BLaER1 (cell line): ENCODE results near the gene NFATC4.

Experiments used
- H3K27ac ChIP-seq: shearing (Covaris generic); formaldehyde crosslinking; 2 replicates; pipeline ENCODE4 v1.8.1; 2022
- H3K27me3 ChIP-seq: shearing (Covaris generic); formaldehyde crosslinking; 2 replicates; pipeline ENCODE4 v1.8.1; 2022
- H3K36me3 ChIP-seq: shearing (Covaris generic); formaldehyde crosslinking; 2 replicates; pipeline ENCODE4 v1.8.1; 2022
- H3K4me1 ChIP-seq: shearing (Covaris generic); formaldehyde crosslinking; 2 replicates; pipeline ENCODE4 v1.8.1; 2022
- H3K4me2 ChIP-seq: shearing (Covaris generic); formaldehyde crosslinking; 2 replicates; pipeline ENCODE4 v1.8.1; 2022
- H3K4me3 ChIP-seq: shearing (Covaris generic); formaldehyde crosslinking; 2 replicates; pipeline ENCODE4 v1.8.1; 2022
- H3K9ac ChIP-seq: shearing (Covaris generic); formaldehyde crosslinking; 2 replicates; pipeline ENCODE4 v1.8.1; 2022
- H3K9me3 ChIP-seq: shearing (Covaris generic); formaldehyde crosslinking; 2 replicates; pipeline ENCODE4 v1.8.1; 2022
- H4K20me1 ChIP-seq: shearing (Covaris generic); formaldehyde crosslinking; 2 replicates; pipeline ENCODE4 v1.8.1; 2022
- Cebpa-rat ChIP-seq: shearing (Covaris generic); IDR thresholded peaks from 2 replicates; pipeline ENCODE4 v1.8.1; 2022

NFATC4 gene

DNA sequence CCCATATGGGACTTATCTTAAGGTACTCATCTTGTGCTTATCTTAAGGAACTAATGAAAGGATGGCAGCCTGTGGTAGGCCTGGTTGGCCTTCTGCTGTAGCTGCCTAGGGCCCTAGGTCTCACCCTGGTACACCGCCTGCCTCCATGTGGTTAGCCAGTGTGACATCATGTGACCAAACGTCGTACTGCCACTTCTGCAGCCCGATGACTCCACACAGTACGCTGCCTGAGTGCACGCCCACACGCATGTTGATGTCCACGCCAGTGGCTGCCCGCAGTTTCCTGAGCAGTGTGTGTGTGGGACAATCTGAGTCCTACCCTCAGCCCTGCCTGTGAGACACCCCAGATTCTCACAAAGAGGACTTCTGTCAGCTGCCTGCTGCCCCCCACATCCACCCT is 38.2 kb upstream of the NFATC4 start:
- Histone ChIP-seq H3K9me3 (no peaks in the 10 kb centered on the region), H3K4me1 (peaks cover 84% of the 10 kb centered on the region), H3K27me3 (peaks cover 27% of the 10 kb centered on the region), H3K9ac (no peak overlapping the region), H3K4me3 (no peak overlapping the region), H3K4me2 (peak overlapping the region; percentile 60; the same call in 1 of the 2 replicates), H4K20me1 (peaks cover 24% of the 10 kb centered on the region), H3K27ac (no peak overlapping the region), H3K36me3 (no peaks in the 10 kb centered on the region)
- no peak for TF ChIP-seq Cebpa-rat

DNA sequence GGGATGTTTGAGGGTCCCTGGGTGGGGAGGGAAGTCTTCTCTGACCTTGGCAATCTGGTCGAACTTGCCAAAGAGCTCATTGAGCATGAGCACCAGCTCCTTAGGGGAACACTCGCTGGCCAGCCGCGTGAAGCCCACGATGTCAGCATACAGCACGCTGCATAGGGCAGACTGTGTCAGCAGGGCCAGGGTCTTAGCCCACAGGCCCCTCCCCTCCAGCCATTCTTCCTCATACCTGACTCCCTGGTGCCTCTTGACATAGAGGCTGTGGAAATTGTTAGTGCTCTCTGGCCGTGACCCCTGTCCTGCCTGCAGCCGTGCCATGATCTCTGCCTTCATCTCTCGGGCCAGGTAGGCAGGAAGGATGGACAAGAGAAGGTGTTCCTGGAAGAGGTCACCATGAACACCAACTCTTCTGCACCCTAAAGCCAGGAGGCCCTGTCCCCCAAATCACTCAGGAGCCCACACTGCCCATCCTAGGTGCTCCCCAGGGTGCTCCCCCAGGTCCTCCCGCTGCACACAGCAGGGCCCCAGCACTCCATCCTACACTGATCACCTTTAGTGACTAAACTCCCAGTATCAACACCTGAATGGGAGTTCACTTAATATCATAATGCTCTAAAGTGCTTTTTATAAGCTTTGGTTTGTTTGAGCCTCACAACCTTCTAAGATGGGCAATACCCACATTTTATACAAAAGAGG is 36.9 kb upstream of the NFATC4 start:
- no peak overlapping the region for H3K4me3 ChIP-seq
- peaks cover 41% of the 10 kb centered on the region for H3K27me3 ChIP-seq
- H3K36me3 ChIP-seq, result no peaks in the 10 kb centered on the region
- H3K4me2 ChIP-seq, result peak overlapping the region; percentile 94
- no peak overlapping the region for H3K27ac ChIP-seq
- H3K4me1 ChIP-seq, result peaks cover 84% of the 10 kb centered on the region
- H3K9me3 ChIP-seq, result no peaks in the 10 kb centered on the region
- TF ChIP-seq Cebpa-rat, result no peak
- H4K20me1 ChIP-seq, result peaks cover 35% of the 10 kb centered on the region
- H3K9ac ChIP-seq, result no peak overlapping the region

DNA sequence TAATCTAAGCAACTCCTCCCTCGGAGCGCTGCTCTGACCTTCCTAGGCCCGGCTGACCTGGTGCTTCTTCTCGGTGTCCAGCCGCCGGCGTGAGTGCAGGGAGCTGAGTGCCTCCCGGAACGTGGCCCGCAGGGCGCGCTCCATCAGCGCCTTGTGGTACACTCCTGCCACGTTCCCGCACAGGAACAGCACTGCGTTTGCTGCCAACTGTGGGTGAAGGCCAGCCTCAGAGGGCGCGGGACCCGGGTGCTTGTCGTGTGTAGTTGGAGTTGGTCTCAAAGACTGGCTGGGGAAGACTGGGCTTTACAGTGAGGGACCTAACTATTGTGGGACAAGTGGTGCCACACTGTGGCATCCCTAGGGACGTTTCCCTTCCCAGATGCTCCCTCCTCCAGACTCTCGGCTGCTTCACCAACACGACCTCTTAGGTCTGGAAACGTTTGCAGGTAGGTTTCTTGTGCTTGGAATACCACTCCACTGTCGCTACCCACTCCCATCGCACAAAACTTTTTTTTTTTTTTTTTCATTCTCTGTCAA is 36.2 kb upstream of the NFATC4 start:
- Histone ChIP-seq H3K4me3 (peak overlapping the region; percentile 58; the same call in 1 of the 2 replicates), H4K20me1 (peaks cover 35% of the 10 kb centered on the region), H3K4me2 (peak overlapping the region; percentile 94), H3K27ac (no peak overlapping the region), H3K9ac (no peak overlapping the region), H3K27me3 (peaks cover 47% of the 10 kb centered on the region), H3K4me1 (peaks cover 80% of the 10 kb centered on the region), H3K9me3 (no peaks in the 10 kb centered on the region), H3K36me3 (peaks cover 2% of the 10 kb centered on the region; the same call in 1 of the 2 replicates)
- no peak for TF ChIP-seq Cebpa-rat

DNA sequence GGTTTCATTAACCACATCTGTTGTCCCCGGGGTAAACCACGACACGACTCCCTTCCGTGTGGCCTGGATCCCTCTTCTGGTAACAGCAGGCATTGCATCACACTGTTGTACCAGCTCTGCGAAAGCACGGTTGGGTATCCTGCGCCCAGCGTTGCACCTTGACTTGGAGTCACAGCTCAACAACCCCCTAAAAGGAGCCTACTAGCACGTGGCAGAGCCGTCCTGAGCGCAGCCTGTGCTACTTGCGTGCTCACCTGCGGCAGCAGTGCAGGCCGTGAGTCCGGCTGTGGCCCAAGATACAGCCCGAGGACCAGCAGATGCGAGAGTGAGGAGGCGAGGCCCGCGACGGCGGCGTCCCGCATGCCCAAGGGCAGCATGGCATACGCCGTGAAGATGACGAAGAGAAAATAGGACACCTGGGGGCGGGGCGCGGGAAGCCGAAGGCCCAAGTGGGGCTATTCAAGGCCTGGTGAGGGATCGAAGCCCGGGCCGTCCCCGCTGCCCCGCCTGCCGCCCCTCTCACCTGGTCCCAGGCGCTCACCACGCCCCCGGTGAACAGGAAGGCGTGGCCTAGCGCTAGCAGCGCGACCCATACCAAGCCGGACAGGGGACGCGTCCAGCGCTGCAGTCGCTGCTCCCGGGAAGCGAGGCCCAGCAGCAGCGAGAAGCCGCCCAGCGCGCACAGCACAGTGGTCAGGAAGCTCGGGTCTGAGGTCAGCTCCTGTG is 35.6 kb upstream of the NFATC4 start:
- H3K4me1 ChIP-seq, result peaks cover 73% of the 10 kb centered on the region
- peak overlapping the region; percentile 58 for H3K4me3 ChIP-seq
- H3K9ac ChIP-seq, result no peak overlapping the region
- H3K36me3 ChIP-seq, result peaks cover 9% of the 10 kb centered on the region; the same call in 1 of the 2 replicates
- H4K20me1 ChIP-seq, result peaks cover 35% of the 10 kb centered on the region
- H3K4me2 ChIP-seq, result peak overlapping the region; percentile 94
- peak; percentile 88 for TF ChIP-seq Cebpa-rat
- H3K9me3 ChIP-seq, result no peaks in the 10 kb centered on the region
- H3K27ac ChIP-seq, result no peak overlapping the region
- peaks cover 54% of the 10 kb centered on the region for H3K27me3 ChIP-seq

DNA sequence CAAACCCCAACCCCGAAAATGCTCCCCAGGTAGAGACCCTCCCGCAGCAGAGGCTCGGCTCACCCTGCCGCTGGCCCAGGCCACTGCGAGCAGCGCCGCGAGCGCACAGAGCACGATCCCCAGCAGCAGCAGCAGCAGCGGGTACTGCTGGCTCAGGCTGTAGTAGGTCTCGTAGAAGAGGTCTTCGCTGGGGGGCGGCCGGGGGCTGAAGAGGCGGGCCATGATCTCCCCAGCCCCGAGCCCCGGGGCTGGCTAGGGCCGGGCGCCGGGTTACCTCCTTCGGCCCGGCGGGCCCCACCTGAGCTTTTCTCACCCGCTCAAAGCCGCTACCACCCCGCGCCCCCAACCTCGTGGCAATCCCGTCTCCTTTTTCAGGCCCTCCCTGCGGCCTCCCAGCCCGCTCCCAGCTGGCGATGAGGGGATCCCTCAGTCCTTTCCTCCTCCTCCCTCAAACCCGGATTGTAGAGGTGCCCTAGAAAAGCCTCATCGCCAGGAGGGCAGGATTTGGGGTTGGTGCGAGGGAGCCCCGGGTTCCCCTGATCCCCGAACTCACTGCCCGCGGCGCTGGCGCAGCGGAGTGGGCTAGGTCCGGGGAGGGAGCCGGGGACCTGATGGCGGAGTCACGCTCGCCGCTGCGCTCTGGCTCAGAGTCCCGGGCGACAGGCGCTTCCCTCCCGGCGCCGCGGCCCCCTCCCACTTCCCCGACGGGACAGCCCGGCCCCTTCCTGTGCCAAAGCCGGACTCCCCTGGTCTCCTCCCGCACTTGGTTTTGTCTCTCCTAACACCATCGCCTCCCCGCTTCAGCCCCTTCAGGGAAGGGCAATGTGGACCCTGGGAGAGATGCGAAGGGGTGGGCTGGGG is 33.3 kb upstream of the NFATC4 start, which contains the start of gene ADCY4:
Gene ADCY4 (minus strand): TSS at position 641 of the 861 bp plus-strand sequence. CDS start 419 bp downstream, at position 222.
- Histone ChIP-seq H3K27ac (no peak within 1 kb of the TSS), H3K4me2 (peak within 1 kb of the TSS; percentile 94), H3K9me3 (peaks cover 8% of the 10 kb centered on the region; the same call in 1 of the 2 replicates), H3K27me3 (peaks cover 76% of the 10 kb centered on the region), H3K36me3 (peaks cover 10% of the 10 kb centered on the region; the same call in 1 of the 2 replicates), H4K20me1 (peaks cover 35% of the 10 kb centered on the region), H3K9ac (no peak within 1 kb of the TSS), H3K4me3 (peak within 1 kb of the TSS; percentile 58), H3K4me1 (peaks cover 66% of the 10 kb centered on the region)
- no peak for TF ChIP-seq Cebpa-rat

DNA sequence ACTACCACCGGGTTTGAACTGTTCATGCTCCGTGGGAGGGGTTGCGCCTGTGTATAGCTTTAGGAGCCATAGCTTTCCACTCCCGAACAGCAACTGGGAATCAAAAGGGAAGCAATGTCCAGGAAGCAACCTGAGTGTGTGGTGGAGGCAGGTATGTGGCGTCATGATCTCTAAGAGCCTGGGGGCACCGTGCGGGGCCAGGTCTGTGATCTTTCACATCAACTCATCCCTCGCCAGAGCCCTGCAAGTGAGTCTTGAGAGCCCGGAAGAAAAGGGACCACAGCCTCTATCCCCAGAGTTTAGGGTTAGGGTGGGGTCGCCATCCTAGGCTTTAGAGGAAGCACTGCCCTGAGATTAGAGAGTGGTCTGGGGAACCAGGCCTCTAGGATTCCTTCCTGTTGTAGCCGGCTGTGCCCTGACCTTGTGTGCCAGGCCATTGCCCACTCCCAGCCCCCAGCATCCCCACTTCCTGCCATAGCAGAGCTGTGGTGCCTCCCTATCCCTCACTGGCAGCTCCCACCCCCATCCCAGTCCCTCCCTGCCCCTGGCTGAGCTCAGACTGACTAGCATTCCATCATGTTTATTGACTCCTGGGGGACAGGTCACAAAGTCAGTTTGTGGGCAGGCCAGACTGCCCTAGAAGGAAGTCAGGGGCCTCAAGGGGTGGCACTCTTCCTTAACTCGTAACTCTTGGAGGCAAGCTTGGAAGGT is 32.4 kb upstream of the NFATC4 start:
- H3K4me2 ChIP-seq, result peak overlapping the region; percentile 48
- H3K27ac ChIP-seq, result no peak overlapping the region
- H3K27me3 ChIP-seq, result peaks cover 86% of the 10 kb centered on the region
- peaks cover 35% of the 10 kb centered on the region for H4K20me1 ChIP-seq
- peaks cover 66% of the 10 kb centered on the region for H3K4me1 ChIP-seq
- no peak overlapping the region for H3K9ac ChIP-seq
- peaks cover 8% of the 10 kb centered on the region; the same call in 1 of the 2 replicates for H3K9me3 ChIP-seq
- TF ChIP-seq Cebpa-rat, result no peak
- H3K36me3 ChIP-seq, result peaks cover 10% of the 10 kb centered on the region; the same call in 1 of the 2 replicates
- 0 out of 2 replicates have a peak overlapping the region, but pooled peaks have one; percentile 58 for H3K4me3 ChIP-seq

DNA sequence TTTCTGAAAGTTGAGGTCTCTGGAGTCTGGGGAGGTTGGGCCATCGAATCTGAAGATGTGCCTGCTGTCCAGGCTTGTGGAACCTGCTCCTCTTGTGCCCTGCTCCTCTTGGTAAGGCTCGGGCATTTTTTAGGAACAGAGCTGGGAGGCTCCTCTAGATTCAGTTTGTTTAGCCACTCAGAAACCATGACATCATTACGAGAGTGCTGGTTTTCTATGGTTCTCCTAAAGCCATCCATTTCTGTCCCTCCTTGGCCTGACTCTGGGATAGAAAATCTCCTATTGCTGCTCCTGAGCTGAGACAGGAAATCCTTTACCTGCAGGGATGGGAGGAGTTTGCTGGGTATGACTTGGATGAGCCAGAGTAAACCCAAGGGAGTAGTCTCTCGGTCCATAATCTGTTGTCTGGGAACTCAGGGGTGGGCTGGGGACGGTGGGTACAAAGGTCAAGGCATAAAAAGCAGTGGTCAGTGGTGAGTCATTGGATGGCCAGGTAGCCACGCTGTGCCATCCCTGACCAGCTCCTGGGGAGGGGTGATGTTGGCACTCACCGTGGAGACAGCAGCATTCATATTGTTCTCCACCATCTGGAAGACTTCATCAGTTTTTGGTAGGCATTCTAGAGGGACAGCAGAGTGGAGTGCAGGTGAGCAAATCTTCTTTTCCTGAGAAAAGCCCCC is 30.7 kb upstream of the NFATC4 start:
- Histone ChIP-seq H3K27ac (no peak overlapping the region), H3K36me3 (peaks cover 10% of the 10 kb centered on the region; the same call in 1 of the 2 replicates), H3K9me3 (peaks cover 8% of the 10 kb centered on the region; the same call in 1 of the 2 replicates), H3K27me3 (peaks cover 91% of the 10 kb centered on the region), H3K4me2 (no peak overlapping the region), H3K9ac (no peak overlapping the region), H3K4me3 (no peak overlapping the region), H4K20me1 (peaks cover 35% of the 10 kb centered on the region), H3K4me1 (peaks cover 55% of the 10 kb centered on the region)
- no peak for TF ChIP-seq Cebpa-rat

DNA sequence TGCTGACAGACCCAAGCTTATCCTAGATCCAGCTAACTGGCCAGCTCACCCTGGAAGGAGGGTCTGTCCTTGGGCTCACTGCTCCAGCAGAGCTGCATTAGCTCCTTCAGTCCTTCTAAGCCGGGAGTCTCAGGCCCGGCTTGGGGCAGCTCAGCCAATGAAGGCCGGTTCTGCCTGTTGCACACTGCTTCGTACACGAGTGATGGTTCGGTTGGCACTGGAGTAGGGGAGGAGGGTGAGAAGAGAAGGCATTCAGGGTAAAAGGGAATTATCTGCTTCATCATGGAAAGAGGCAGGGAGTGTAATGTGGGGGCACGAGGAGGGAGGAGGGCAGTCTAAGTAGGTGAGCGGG is 30.2 kb upstream of the NFATC4 start:
- Histone ChIP-seq H3K36me3 (peaks cover 10% of the 10 kb centered on the region; the same call in 1 of the 2 replicates), H3K27ac (no peak overlapping the region), H3K4me1 (peaks cover 50% of the 10 kb centered on the region), H3K4me3 (no peak overlapping the region), H4K20me1 (peaks cover 30% of the 10 kb centered on the region), H3K27me3 (peaks cover 86% of the 10 kb centered on the region), H3K9me3 (peaks cover 8% of the 10 kb centered on the region; the same call in 1 of the 2 replicates), H3K9ac (no peak overlapping the region), H3K4me2 (no peak overlapping the region)
- no peak for TF ChIP-seq Cebpa-rat
